ENCODE measurements around the gene COPZ1. TPM values are rescaled to one million over a fixed set of nuclear protein-coding genes. Genes with fewer than 3 reads are reported as not detected.
A peak's percentile ranks its signal among the peaks of the same experiment; 100 is the strongest.
"Not testable (repeated sequence)": the region's sequence is repeated elsewhere in the genome, so short reads cannot be mapped to it uniquely, and the experiment has no call there.

COPZ1 gene
- total RNA-seq, 4 donors from 2014 or later: 91.8 to 145 (median 107) TPM

DNA sequence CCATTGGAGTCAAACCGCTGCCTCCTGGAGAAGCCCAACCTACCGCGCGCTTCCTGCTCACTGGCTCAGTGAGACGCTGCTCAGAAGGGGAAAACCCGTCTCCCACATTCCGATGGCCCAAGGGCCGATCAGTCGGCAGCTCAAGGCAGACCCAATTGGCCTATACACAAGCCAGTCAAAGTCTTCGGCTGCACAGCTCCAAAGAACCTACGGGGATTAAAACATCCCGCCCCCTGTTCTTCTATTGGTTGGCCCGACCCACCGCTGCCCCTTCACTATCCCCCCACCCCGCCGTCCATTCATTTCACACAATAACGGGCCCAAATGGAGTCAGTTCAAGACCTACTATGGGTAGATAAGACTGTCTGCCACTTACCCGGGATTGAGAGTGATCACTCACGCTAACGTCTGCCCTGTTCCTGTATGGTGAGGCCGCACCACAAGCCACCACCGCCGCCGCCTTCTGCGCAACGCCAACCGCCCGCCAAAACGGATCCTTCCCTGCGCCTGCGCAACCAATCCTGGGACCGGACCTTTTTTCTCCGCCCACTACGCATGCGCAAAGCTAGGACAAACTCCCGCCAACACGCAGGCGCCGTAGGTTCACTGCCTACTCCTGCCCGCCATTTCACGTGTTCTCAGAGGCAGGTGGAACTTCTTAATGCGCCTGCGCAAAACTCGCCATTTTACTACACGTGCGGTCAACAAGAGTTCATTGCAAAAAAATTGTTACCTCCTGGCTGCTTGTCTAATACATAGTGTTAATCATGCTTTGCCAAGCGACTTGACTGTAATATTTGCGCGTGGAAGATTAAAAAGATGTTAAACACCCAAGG lies 45.1 kb upstream of the COPZ1 start, which contains the start of gene CBX5:
Gene CBX5 (minus strand): TSS at position 491 of the 836 bp plus-strand sequence. CDS start 22,472 bp downstream, outside the sequence.
- peak; percentile 77 to 79 for ATAC-seq
- Histone ChIP-seq H3K9me3 (no peaks in the 10 kb centered on the region), H3K27ac (peak within 1 kb of the TSS; percentile 93 to 98 (median 96)), H3K4me3 (peak within 1 kb of the TSS; percentile 74 to 95 (median 81)), H3K36me3 (peaks cover 0 to 32% of the 10 kb centered on the region in 2 donors), H3K27me3 (no peaks in the 10 kb centered on the region), H3K4me1 (peaks cover 50 to 53% of the 10 kb centered on the region in 2 donors)
- in situ Hi-C loops (cut with MboI; ENCODE audit: low sequenced_read_pairs in 4 of 4) (loop anchor here in 1 of 4 donors (5.0 kb wide), 1 partner anchor 87 kb away; no protein-coding TSS in a partner anchor), intact Hi-C loops (cut with DNase I; ENCODE audit: low total_unique reads) (loop anchor here (2.0 to 10.0 kb wide), 7 partner anchors 45 to 1425 kb away; partner anchors contain the start of genes CALCOCO1, COPZ1, HOXC10 and ITGA7)
- peak; percentile 99 for DNase-seq
- peak; percentile 96 for TF ChIP-seq POLR2A (IDR thresholded peaks at IDR 0.05)
- TF ChIP-seq, protein P1, sequence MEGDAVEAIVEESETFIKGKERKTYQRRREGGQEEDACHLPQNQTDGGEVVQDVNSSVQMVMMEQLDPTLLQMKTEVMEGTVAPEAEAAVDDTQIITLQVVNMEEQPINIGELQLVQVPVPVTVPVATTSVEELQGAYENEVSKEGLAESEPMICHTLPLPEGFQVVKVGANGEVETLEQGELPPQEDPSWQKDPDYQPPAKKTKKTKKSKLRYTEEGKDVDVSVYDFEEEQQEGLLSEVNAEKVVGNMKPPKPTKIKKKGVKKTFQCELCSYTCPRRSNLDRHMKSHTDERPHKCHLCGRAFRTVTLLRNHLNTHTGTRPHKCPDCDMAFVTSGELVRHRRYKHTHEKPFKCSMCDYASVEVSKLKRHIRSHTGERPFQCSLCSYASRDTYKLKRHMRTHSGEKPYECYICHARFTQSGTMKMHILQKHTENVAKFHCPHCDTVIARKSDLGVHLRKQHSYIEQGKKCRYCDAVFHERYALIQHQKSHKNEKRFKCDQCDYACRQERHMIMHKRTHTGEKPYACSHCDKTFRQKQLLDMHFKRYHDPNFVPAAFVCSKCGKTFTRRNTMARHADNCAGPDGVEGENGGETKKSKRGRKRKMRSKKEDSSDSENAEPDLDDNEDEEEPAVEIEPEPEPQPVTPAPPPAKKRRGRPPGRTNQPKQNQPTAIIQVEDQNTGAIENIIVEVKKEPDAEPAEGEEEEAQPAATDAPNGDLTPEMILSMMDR (IDR thresholded peaks at IDR 0.05 in 4 of 5, conservative IDR thresholded peaks at IDR 0.05 in 1 of 5): no peak

DNA sequence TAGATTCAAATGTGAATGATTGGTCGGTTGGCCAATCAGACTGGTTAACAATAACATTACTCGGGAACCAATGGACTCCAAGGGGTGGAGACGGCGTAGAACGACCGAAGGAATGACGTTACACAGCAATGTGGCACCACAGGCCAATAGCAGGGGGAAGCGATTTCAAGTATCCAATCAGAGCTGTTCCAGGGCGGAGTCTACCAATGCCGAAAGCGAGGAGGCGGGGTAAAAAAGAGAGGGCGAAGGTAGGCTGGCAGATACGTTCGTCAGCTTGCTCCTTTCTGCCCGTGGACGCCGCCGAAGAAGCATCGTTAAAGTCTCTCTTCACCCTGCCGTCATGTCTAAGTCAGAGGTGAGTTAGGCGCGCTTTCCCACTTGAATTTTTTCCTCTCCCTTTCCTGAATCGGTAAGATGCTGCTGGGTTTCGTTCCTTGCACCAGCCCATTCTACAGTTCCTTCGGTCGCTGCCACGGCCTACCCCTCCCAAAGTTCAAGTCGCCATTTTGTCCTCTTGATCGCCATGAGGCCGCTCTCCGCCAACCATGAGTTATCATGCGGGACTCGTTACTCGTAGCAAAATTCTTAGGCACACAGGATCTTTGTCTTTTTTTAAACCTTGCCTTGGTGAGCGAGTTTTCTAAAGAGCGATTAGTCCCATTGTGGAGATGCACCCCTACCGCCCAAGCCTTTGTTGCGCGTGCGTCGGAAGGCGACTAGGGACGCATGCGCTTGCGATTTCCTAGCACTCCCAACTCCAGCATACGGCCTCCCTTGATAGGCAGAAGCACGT lies 44.3 kb upstream of the COPZ1 start, which contains the start of gene HNRNPA1:
Gene HNRNPA1 (plus strand): TSS at position 259 of the 793 bp plus-strand sequence. CDS start 82 bp downstream, at position 341.
- H3K27ac ChIP-seq: peak within 1 kb of the TSS; percentile 93 to 98 (median 96)
- no peaks in the 10 kb centered on the region for H3K9me3 ChIP-seq
- H3K4me1 ChIP-seq: peaks cover 58 to 60% of the 10 kb centered on the region in 2 donors
- TF ChIP-seq, protein P1 (IDR thresholded peaks at IDR 0.05 in 4 of 5, conservative IDR thresholded peaks at IDR 0.05 in 1 of 5): no peak
- peak; percentile 99 for TF ChIP-seq POLR2A (IDR thresholded peaks at IDR 0.05)
- intact Hi-C loops (cut with DNase I; ENCODE audit: low total_unique reads) (loop anchor here (2.0 to 10.0 kb wide), 6 partner anchors 44 to 1424 kb away; partner anchors contain the start of genes CALCOCO1, COPZ1, HOXC10 and ITGA7), in situ Hi-C loops (cut with MboI; ENCODE audit: low sequenced_read_pairs in 4 of 4) (no loop called here)
- peaks cover 0 to 39% of the 10 kb centered on the region in 2 donors for H3K36me3 ChIP-seq
- peak within 1 kb of the TSS; percentile 74 to 95 (median 81) for H3K4me3 ChIP-seq
- H3K27me3 ChIP-seq: no peaks in the 10 kb centered on the region
- DNase-seq (peak; percentile 99), ATAC-seq (peak; percentile 86 to 89)

GRCh38 chr12:54281261-54281638 lies 43.7 kb upstream of the COPZ1 start:
- intact Hi-C loops (cut with DNase I; ENCODE audit: low total_unique reads): loop anchor here (2.0 to 10.0 kb wide), 6 partner anchors 44 to 1424 kb away; partner anchors contain the start of genes CALCOCO1, COPZ1, HOXC10 and ITGA7
- H3K36me3 ChIP-seq: peaks cover 0 to 45% of the 10 kb centered on the region in 2 donors
- peaks cover 64 to 66% of the 10 kb centered on the region in 2 donors for H3K4me1 ChIP-seq
- H3K9me3 ChIP-seq; in situ Hi-C loops (cut with MboI; ENCODE audit: low sequenced_read_pairs in 4 of 4); DNase-seq; H3K27me3 ChIP-seq; ATAC-seq: not testable (repeated sequence)
- H3K27ac ChIP-seq: peak overlapping the region; percentile 93 to 98 (median 96)
- peak overlapping the region; percentile 74 to 95 (median 81) for H3K4me3 ChIP-seq

GRCh38 chr12:54281694-54282093 lies 43.2 kb upstream of the COPZ1 start:
- intact Hi-C loops (cut with DNase I; ENCODE audit: low total_unique reads): loop anchor here (2.0 to 10.0 kb wide), 6 partner anchors 43 to 1423 kb away; partner anchors contain the start of genes CALCOCO1, COPZ1, HOXC10 and ITGA7
- H3K36me3 ChIP-seq: peaks cover 0 to 49% of the 10 kb centered on the region in 2 donors
- ATAC-seq: not testable (repeated sequence)

GRCh38 chr12:54282949-54283593 lies 41.9 kb upstream of the COPZ1 start:
- peak overlapping the region; percentile 74 to 95 (median 81) for H3K4me3 ChIP-seq
- H3K36me3 ChIP-seq: peaks cover 0 to 63% of the 10 kb centered on the region in 2 donors
- no peaks in the 10 kb centered on the region for H3K9me3 ChIP-seq
- DNase-seq: no peak
- no peak for ATAC-seq
- H3K4me1 ChIP-seq: peaks cover 75% of the 10 kb centered on the region in 2 donors
- peak overlapping the region; percentile 93 to 98 (median 96) for H3K27ac ChIP-seq
- TF ChIP-seq POLR2A (IDR thresholded peaks at IDR 0.05): no peak
- TF ChIP-seq, protein P1 (IDR thresholded peaks at IDR 0.05 in 4 of 5, conservative IDR thresholded peaks at IDR 0.05 in 1 of 5): no peak
- no peaks in the 10 kb centered on the region for H3K27me3 ChIP-seq
- in situ Hi-C loops (cut with MboI; ENCODE audit: low sequenced_read_pairs in 4 of 4): no loop called here
- intact Hi-C loops (cut with DNase I; ENCODE audit: low total_unique reads): loop anchor here (5.0 to 10.0 kb wide), 4 partner anchors 266 to 1422 kb away; partner anchors contain the start of genes CALCOCO1, HOXC10 and ITGA7

More at GRCh38 chr12:54281694-54282093, 43.2 kb upstream of the COPZ1 start:
- Histone ChIP-seq H3K27ac (peak overlapping the region; percentile 93 to 98 (median 96)), H3K4me1 (peaks cover 68 to 70% of the 10 kb centered on the region in 2 donors), H3K4me3 (peak overlapping the region; percentile 74 to 95 (median 81))
- in situ Hi-C loops (cut with MboI; ENCODE audit: low sequenced_read_pairs in 4 of 4); H3K27me3 ChIP-seq; H3K9me3 ChIP-seq; DNase-seq: not testable (repeated sequence)

DNA sequence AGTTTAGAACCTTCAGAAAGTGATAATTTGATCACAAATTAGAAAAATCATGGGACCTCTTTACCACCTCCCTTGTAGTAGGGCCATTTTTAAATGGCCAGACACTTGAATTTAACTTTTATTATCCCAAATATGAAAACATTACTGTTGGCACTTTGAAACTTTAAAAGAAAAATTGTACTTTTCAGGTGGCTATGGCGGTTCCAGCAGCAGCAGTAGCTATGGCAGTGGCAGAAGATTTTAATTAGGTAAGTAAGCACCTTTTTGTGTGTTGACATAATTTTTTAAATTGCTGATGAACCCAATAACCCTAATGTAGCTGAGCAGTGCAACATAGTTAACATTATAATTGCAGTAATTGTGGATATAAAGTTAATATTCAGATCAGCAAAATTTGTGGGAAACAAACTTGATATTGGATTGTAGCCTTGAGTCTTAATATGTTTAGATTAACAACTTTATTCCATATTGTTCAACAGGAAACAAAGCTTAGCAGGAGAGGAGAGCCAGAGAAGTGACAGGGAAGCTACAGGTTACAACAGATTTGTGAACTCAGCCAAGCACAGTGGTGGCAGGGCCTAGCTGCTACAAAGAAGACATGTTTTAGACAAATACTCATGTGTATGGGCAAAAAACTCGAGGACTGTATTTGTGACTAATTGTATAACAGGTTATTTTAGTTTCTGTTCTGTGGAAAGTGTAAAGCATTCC lies 40.7 kb upstream of the COPZ1 start:
- H3K4me1 ChIP-seq: peaks cover 73 to 76% of the 10 kb centered on the region in 2 donors
- ATAC-seq; H3K27me3 ChIP-seq; H3K9me3 ChIP-seq; DNase-seq; in situ Hi-C loops (cut with MboI; ENCODE audit: low sequenced_read_pairs in 4 of 4): not testable (repeated sequence)
- peak overlapping the region; percentile 74 to 95 (median 81) for H3K4me3 ChIP-seq
- intact Hi-C loops (cut with DNase I; ENCODE audit: low total_unique reads): loop anchor here (5.0 to 10.0 kb wide), 4 partner anchors 267 to 1421 kb away; partner anchors contain the start of genes CALCOCO1, HOXC10 and ITGA7
- H3K27ac ChIP-seq: peak overlapping the region; percentile 93 to 98 (median 96)
- H3K36me3 ChIP-seq: peaks cover 0 to 63% of the 10 kb centered on the region in 2 donors

Measured in gastrocnemius medialis (tissue), 4 donors.